H1 (cell line): ENCODE measurements around the gene KCNQ1. TPM values are rescaled to one million over a fixed set of nuclear protein-coding genes. Genes with fewer than 3 reads are reported as not detected.

Experiments
- CTCF ChIA-PET: fragments of 300-600 bp; sonication (Branson Sonifier 250); formaldehyde crosslinking; loops from one replicate; lab custom pipeline; 2021; ENCODE audit not compliant: partially characterized antibody; lab: Charles Lee
- POLR2A ChIA-PET: fragments of 300-600 bp; sonication (Branson Sonifier 250); formaldehyde crosslinking; loops from one replicate; lab custom pipeline; 2021; ENCODE audit warnings: inconsistent platforms; ENCODE audit not compliant: partially characterized antibody; lab: Charles Lee
- DNase-seq, 2 experiments: peaks; one replicate each; pipeline versions ENCODE4 v3.0.0 to v3.0.0-alpha.2; 2010 to 2022; ENCODE audit warnings: low spot score in 2 of 2, low read depth in 1 of 2, mixed read lengths in 1 of 2
- FAIRE-seq: peaks from 2 replicates; lab custom pipeline; 2011; peaks lifted over from hg19 to GRCh38; lab: Jason Lieb, UNC
- H2AFZ ChIP-seq: 2 replicates; pipeline ENCODE4 v1.8.1; 2012; ENCODE audit warnings: low read length, inconsistent platforms
- H2AK5ac ChIP-seq: 2 replicates; pipeline ENCODE4 v1.6.1; 2013; ENCODE audit warnings: low read depth, low read length
- H2BK120ac ChIP-seq: replicated peaks from 2 replicates; pipeline ENCODE3; 2013; ENCODE audit warnings: low read depth, low read length, inconsistent platforms
- H2BK12ac ChIP-seq: 2 replicates; pipeline ENCODE4 v1.6.1; 2013; ENCODE audit warnings: low read depth, low read length
- H2BK15ac ChIP-seq: 2 replicates; pipeline ENCODE4 v1.6.1; 2013; ENCODE audit warnings: low read length
- H2BK20ac ChIP-seq: 2 replicates; pipeline ENCODE4 v1.6.1; 2013; ENCODE audit warnings: low read length
- H2BK5ac ChIP-seq: 2 replicates; pipeline ENCODE4 v1.6.1; 2013; ENCODE audit warnings: low read depth, low read length
- H3K14ac ChIP-seq: 2 replicates; pipeline ENCODE4 v1.6.1; 2013; ENCODE audit warnings: inconsistent platforms; ENCODE audit not compliant: insufficient read length
- H3K18ac ChIP-seq: 2 replicates; pipeline ENCODE4 v1.6.1; 2013; ENCODE audit warnings: low read length; ENCODE audit errors: extremely low read depth
- H3K23ac ChIP-seq: 2 replicates; pipeline ENCODE4 v1.6.1; 2013; ENCODE audit warnings: inconsistent platforms; ENCODE audit not compliant: insufficient read length
- H3K23me2 ChIP-seq: 2 replicates; pipeline ENCODE4 v1.6.1; 2013; ENCODE audit warnings: low read depth, low read length
- H3K27ac ChIP-seq: 2 replicates; pipeline ENCODE4 v1.6.1; 2011; ENCODE audit warnings: low read depth, low read length, inconsistent platforms
- H3K27me3 ChIP-seq, 4 experiments: replicated peaks in 1 of 4; 1 replicate in 1 of 4; 2 replicates in 3 of 4; pipeline versions ENCODE4 v1.6.1 to v1.8.1; 2011 to 2013; ENCODE audit warnings: low read length in 3 of 4, mild to moderate bottlenecking in 3 of 4, inconsistent platforms in 2 of 4, mixed read lengths in 2 of 4, moderate library complexity in 1 of 4; ENCODE audit not compliant: control insufficient read depth in 3 of 4, insufficient read depth in 3 of 4; ENCODE audit errors: extremely low read depth in 1 of 4
- H3K36me3 ChIP-seq, 4 experiments: 2 replicates each; pipeline versions ENCODE4 v1.6.1 to v1.8.1; 2011 to 2013; ENCODE audit warnings: mild to moderate bottlenecking in 4 of 4, low read length in 3 of 4, moderate library complexity in 2 of 4, control low read depth in 1 of 4, inconsistent platforms in 1 of 4; ENCODE audit not compliant: insufficient read depth in 4 of 4, control insufficient read depth in 2 of 4
- H3K4ac ChIP-seq: replicated peaks from 2 replicates; pipeline ENCODE3; 2013; ENCODE audit warnings: low read length, low read depth, mixed read lengths, inconsistent platforms; ENCODE audit not compliant: insufficient read length
- H3K4me1 ChIP-seq, 4 experiments: replicated peaks in 1 of 4; 1 replicate in 1 of 4; 2 replicates in 3 of 4; pipeline versions ENCODE4 v1.6.1 to v1.8.1; 2011 to 2013; ENCODE audit warnings: low read length in 3 of 4, inconsistent platforms in 2 of 4, mixed read lengths in 1 of 4; ENCODE audit not compliant: insufficient read depth in 4 of 4, control insufficient read depth in 3 of 4
- H3K4me2 ChIP-seq, 2 experiments: 2 replicates each; pipeline versions ENCODE4 v1.6.1 to v1.8.1; 2011 to 2013; ENCODE audit warnings: low read depth in 2 of 2, low read length in 2 of 2, control low read depth in 1 of 2, inconsistent platforms in 1 of 2, mild to moderate bottlenecking in 1 of 2; ENCODE audit not compliant: insufficient read depth in 1 of 2
- H3K4me3 ChIP-seq, 4 experiments: fragments of 200-600, 300-600 bp in 1 of 4; sonication (generic), shearing (Covaris generic), sonication (Bioruptor Twin) in 1 of 4; 2 replicates each; pipeline versions ENCODE4 v1.5.1 to v1.8.1; 2011 to 2016; ENCODE audit warnings: low read length in 4 of 4, low read depth in 3 of 4, control low read depth in 2 of 4, inconsistent platforms in 2 of 4, mild to moderate bottlenecking in 2 of 4, mixed read lengths in 1 of 4, moderate library complexity in 1 of 4; ENCODE audit not compliant: insufficient read depth in 2 of 4; ENCODE audit errors: extremely low read depth in 1 of 4
- H3K56ac ChIP-seq: replicated peaks from 2 replicates; pipeline ENCODE3; 2013; ENCODE audit warnings: low read depth, mild to moderate bottlenecking, mixed read lengths, low read length, inconsistent platforms; ENCODE audit not compliant: insufficient read length
- H3K79me1 ChIP-seq: 2 replicates; pipeline ENCODE4 v1.6.1; 2013; ENCODE audit warnings: low read depth, low read length, control low read depth
- H3K79me2 ChIP-seq, 2 experiments: 2 replicates each; pipeline versions ENCODE4 v1.6.1 to v1.8.1; 2012 to 2013; ENCODE audit warnings: low read length in 2 of 2, mild to moderate bottlenecking in 2 of 2, inconsistent platforms in 1 of 2; ENCODE audit not compliant: insufficient read depth in 2 of 2, control insufficient read depth in 1 of 2
- H3K9ac ChIP-seq, 4 experiments: replicated peaks in 1 of 4; 1 replicate in 1 of 4; 2 replicates in 3 of 4; pipeline versions ENCODE4 v1.6.1 to v1.8.1; 2011 to 2013; ENCODE audit warnings: low read depth in 3 of 4, low read length in 3 of 4, control low read depth in 2 of 4, mild to moderate bottlenecking in 2 of 4, moderate library complexity in 2 of 4, inconsistent platforms in 1 of 4; ENCODE audit errors: extremely low read depth in 1 of 4
- H3K9me3 ChIP-seq, 2 experiments: 2 replicates each; pipeline versions ENCODE4 v1.6.1 to v1.8.1; 2012 to 2013; ENCODE audit warnings: mild to moderate bottlenecking in 2 of 2, moderate library complexity in 2 of 2, control low read depth in 1 of 2, inconsistent platforms in 1 of 2, low read depth in 1 of 2, low read length in 1 of 2, mixed read lengths in 1 of 2; ENCODE audit not compliant: insufficient read depth in 2 of 2
- H4K20me1 ChIP-seq, 2 experiments: replicated peaks in 1 of 2; 2 replicates each; pipeline versions ENCODE3 to v1.8.1; 2011 to 2013; ENCODE audit warnings: inconsistent platforms in 2 of 2, low read length in 2 of 2, mild to moderate bottlenecking in 1 of 2; ENCODE audit not compliant: insufficient read depth in 2 of 2, control insufficient read depth in 1 of 2
- H4K5ac ChIP-seq: 2 replicates; pipeline ENCODE4 v1.6.1; 2013; ENCODE audit warnings: low read length, low read depth, mixed read lengths, inconsistent platforms; ENCODE audit not compliant: insufficient read length
- H4K8ac ChIP-seq: 2 replicates; pipeline ENCODE4 v1.8.0; 2013; ENCODE audit warnings: mild to moderate bottlenecking, moderate library complexity, low read length, inconsistent platforms; ENCODE audit not compliant: insufficient read depth; ENCODE audit errors: extremely low read depth
- H4K91ac ChIP-seq: replicated peaks from 2 replicates; pipeline ENCODE3; 2013; ENCODE audit warnings: low read length, mixed read lengths, inconsistent platforms; ENCODE audit not compliant: insufficient read length
- CBX8 ChIP-seq: fragments of 300-800, 300-1000 bp; sonication (generic); IDR thresholded peaks from 2 replicates; pipeline ENCODE4 v1.7.1; 2016; ENCODE audit warnings: low read depth, low read length, borderline replicate concordance
- CTBP2 ChIP-seq: IDR thresholded peaks from 2 replicates; pipeline ENCODE4 v1.7.0; 2011; ENCODE audit warnings: borderline replicate concordance, mild to moderate bottlenecking, moderate library complexity, mixed read lengths, low read length; ENCODE audit not compliant: insufficient read depth, insufficient read length
- JUND ChIP-seq: IDR thresholded peaks from 2 replicates; pipeline ENCODE4 v1.6.1; 2011; ENCODE audit warnings: mild to moderate bottlenecking, improper control_type of control experiment, low read length
- KDM5A ChIP-seq: fragments of 200-600 bp; IDR thresholded peaks from 2 replicates; pipeline ENCODE4 v1.7.1; 2012; ENCODE audit warnings: mild to moderate bottlenecking, low read length, inconsistent platforms, mixed read lengths
- NRF1 ChIP-seq: IDR thresholded peaks from 2 replicates; pipeline ENCODE4 v1.6.1; 2011; ENCODE audit warnings: mild to moderate bottlenecking, low read depth, low read length, improper control_type of control experiment
- POLR2A ChIP-seq, 2 experiments: IDR thresholded peaks; 1 replicate in 1 of 2; 2 replicates in 1 of 2; pipeline ENCODE4 v1.6.1; 2011; ENCODE audit warnings: low read depth in 2 of 2, low read length in 2 of 2, mild to moderate bottlenecking in 2 of 2; ENCODE audit errors: control extremely low read depth in 1 of 2
- ZNF274 ChIP-seq: IDR thresholded peaks from 2 replicates; pipeline ENCODE4 v1.7.0; 2012; ENCODE audit warnings: low read length, borderline replicate concordance; ENCODE audit errors: extremely low read depth
- WGBS, 2 experiments: shearing (Covaris generic) in 1 of 2; methylation state at CpG; one replicate each; pipeline versions ENCODE4 v1.1.6 to v1.1.7; 2013 to 2015; ENCODE audit warnings: low lambda C conversion rate in 2 of 2, mixed read lengths in 2 of 2, inconsistent platforms in 1 of 2, low coverage in 1 of 2, missing lambda C conversion rate in 1 of 2; ENCODE audit not compliant: insufficient replicate concordance in 2 of 2, insufficient coverage in 1 of 2, insufficient read length in 1 of 2; ENCODE audit errors: extremely low coverage in 1 of 2, missing lambda C conversion rate in 1 of 2; 5-methylcytosine and 5-hydroxymethylcytosine counted together
- polyA plus RNA-seq, 7 experiments: library from polyadenylated mRNA; depleted of rRNA in 3 of 7; stranded (reverse) in 5 of 7; unstranded in 2 of 7; fragments of >200 nt in 5 of 7; fragments of 200-250 nt in 2 of 7; gene quantifications; 1 replicate in 5 of 7; 2 replicates in 1 of 7; 4 replicates in 1 of 7; pipeline versions ENCODE4 v1.2.1 to v1.2.3, GENCODE V29; 2011 to 2013; ENCODE audit warnings: missing spikeins in 2 of 7, mixed read lengths in 2 of 7
- total RNA-seq: library from RNA; stranded (reverse); fragmentation: NEBNext Ultra II Directional; extraction: Animal tissue kit (Norgen Biotek cat#: 25700); gene quantifications from 2 replicates; pipeline ENCODE4 v1.2.1, GENCODE V29; 2021
- TF ChIP-seq, protein P1 (sequence below): IDR thresholded peaks from 2 replicates; pipeline ENCODE4 v1.6.1; 2012; ENCODE audit warnings: inconsistent platforms
- TF ChIP-seq, protein P2 (sequence below), 3 experiments: IDR thresholded peaks; 1 replicate in 2 of 3; 2 replicates in 1 of 3; pipeline versions ENCODE4 v1.5.1 to v1.6.1; 2011; ENCODE audit warnings: low read length in 3 of 3, mild to moderate bottlenecking in 3 of 3, inconsistent platforms in 2 of 3, low read depth in 1 of 3, moderate library complexity in 1 of 3; ENCODE audit not compliant: insufficient read depth in 1 of 3; ENCODE audit errors: control extremely low read depth in 1 of 3

The KCNQ1 gene
- total and polyA plus RNA-seq, 2 of the 8 experiments (the other 6 are each of a cell fraction or from before 2014, with no cell fraction given) = 1.9 to 2.0 TPM

DNA sequence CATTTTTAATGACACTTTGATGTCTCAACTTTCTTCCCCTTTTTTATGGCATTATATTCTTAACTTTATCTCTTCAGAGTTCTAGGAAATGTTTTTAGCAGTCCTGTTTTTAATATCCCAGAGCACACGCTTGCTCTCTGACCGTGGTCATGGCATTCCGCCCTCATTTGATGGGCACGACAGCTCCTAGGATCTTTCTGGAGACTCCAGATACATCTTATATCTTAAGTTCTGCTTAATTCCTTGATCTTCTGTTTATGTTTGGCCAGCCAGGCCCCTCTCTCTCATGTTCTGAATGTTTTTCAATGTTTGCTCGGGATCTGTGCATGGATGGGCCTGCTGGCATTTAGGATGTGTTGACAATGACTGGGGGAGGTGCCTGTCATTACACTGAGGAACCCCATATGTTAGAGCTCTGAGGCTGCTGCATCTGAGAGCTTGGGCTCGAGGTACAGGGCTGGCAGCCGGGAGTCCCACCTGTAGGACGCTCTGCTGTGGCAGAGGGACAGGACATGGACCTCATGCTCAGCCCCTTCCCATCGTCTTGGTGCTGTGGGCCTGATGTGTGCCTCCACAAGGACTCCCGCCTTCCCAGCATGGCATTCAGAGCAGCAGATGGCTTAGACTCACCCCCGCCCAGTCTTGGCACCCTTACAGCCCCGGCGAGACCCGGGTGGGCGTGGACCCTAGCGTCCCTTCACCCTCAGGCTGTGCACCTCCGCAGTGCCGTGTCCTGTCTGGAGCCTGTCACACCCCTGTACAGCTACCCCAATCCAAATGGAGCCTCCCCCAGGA, 365.8 kb downstream of the KCNQ1 start:
- Histone ChIP-seq H3K4me1 (peaks cover 0 to 16% (median 8%) of the 10 kb centered on the region in 4 experiments; a peak in 6 of 7 replicates), H2BK5ac (peak overlapping the region; percentile 12; the same call in 1 of the 2 replicates), H3K4ac (no peak overlapping the region), H3K56ac (no peak overlapping the region), H3K36me3 (no peaks in the 10 kb centered on the region), H3K18ac (no peak overlapping the region; the same call in 1 of the 2 replicates), H3K14ac (no peak overlapping the region), H4K20me1 (peaks cover 0 to 2% of the 10 kb centered on the region in 2 experiments), H2AFZ (no peak overlapping the region), H4K91ac (no peak overlapping the region), H3K23ac (no peak overlapping the region), H3K27ac (no peak overlapping the region), H3K27me3 (peaks cover 0 to 29% (median 15%) of the 10 kb centered on the region in 4 experiments; a peak in 6 of 7 replicates), H2BK20ac (0 out of 2 replicates have a peak overlapping the region, but pooled peaks have one; percentile 13), H4K5ac (no peak overlapping the region), H2BK12ac (0 out of 2 replicates have a peak overlapping the region, but pooled peaks have one; percentile 50), H3K79me2 (no peaks in the 10 kb centered on the region), H2AK5ac (no peak overlapping the region), H3K79me1 (no peaks in the 10 kb centered on the region), H2BK120ac (no peak overlapping the region), H3K9ac (no peak overlapping the region), H3K4me3 (no peak overlapping the region), H4K8ac (no peak overlapping the region; the same call in 1 of the 2 replicates), H2BK15ac (0 out of 2 replicates have a peak overlapping the region, but pooled peaks have one; percentile 72), H3K9me3 (peaks cover 0 to 4% of the 10 kb centered on the region in 2 experiments; a peak in 1 of 4 replicates), H3K4me2 (no peak overlapping the region), H3K23me2 (peaks cover 14% of the 10 kb centered on the region; the same call in 1 of the 2 replicates)
- ChIA-PET POLR2A (no interaction called here), CTCF (interaction anchor here (0.6 to 1.9 kb wide), 4 partner anchors 14 to 78 kb away, joined by 3 to 4 read pairs (median 4); no protein-coding TSS in a partner anchor)
- WGBS, 2 experiments = 85% methylated on average over 17 of the region's 18 CpGs; no CpG with 5 or more reads in 1 of the 2 experiments
- FAIRE-seq (no peak), DNase-seq (no peak)
- TF ChIP-seq, protein P1, sequence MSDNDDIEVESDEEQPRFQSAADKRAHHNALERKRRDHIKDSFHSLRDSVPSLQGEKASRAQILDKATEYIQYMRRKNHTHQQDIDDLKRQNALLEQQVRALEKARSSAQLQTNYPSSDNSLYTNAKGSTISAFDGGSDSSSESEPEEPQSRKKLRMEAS = no peak
- no peak for TF ChIP-seq NRF1
- TF ChIP-seq, protein P2, sequence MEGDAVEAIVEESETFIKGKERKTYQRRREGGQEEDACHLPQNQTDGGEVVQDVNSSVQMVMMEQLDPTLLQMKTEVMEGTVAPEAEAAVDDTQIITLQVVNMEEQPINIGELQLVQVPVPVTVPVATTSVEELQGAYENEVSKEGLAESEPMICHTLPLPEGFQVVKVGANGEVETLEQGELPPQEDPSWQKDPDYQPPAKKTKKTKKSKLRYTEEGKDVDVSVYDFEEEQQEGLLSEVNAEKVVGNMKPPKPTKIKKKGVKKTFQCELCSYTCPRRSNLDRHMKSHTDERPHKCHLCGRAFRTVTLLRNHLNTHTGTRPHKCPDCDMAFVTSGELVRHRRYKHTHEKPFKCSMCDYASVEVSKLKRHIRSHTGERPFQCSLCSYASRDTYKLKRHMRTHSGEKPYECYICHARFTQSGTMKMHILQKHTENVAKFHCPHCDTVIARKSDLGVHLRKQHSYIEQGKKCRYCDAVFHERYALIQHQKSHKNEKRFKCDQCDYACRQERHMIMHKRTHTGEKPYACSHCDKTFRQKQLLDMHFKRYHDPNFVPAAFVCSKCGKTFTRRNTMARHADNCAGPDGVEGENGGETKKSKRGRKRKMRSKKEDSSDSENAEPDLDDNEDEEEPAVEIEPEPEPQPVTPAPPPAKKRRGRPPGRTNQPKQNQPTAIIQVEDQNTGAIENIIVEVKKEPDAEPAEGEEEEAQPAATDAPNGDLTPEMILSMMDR (IDR thresholded peaks at IDR 0.05; ENCODE audit: control extremely low read depth in 1 of 3, insufficient read depth in 1 of 3, low read depth in 1 of 3, low read length in 3 of 3) = no peak
- no peak for TF ChIP-seq CTBP2
- TF ChIP-seq JUND = no peak
- TF ChIP-seq ZNF274 = no peak
- TF ChIP-seq KDM5A = no peak
- no peak for TF ChIP-seq CBX8
- no peak for TF ChIP-seq POLR2A (IDR thresholded peaks at IDR 0.05; ENCODE audit: control extremely low read depth in 1 of 2, low read depth in 2 of 2, low read length in 2 of 2)
